ENCODE measurements around the gene CAV3. TPM values are rescaled to one million over a fixed set of nuclear protein-coding genes. Genes with fewer than 3 reads are reported as not detected.
"Not testable (repeated sequence)": the region's sequence is repeated elsewhere in the genome, so short reads cannot be mapped to it uniquely, and the experiment has no call there.

Gene CAV3
- not detected in 2 replicates for total RNA-seq (2011; cell fraction: chromatin; rRNA removed; ENCODE audit: low replicate concordance)
- total RNA-seq (2011; cell fraction: nucleolus; rRNA removed), result not detected in 2 replicates
- total RNA-seq (2011; cell fraction: nucleoplasm; rRNA removed), result not detected in 2 replicates
- total RNA-seq (2014; rRNA removed) (not detected in 2 replicates), total RNA-seq (2014; rRNA removed; fragmentation: Illumina TruSeq; extraction: Trizol) (not detected in 2 replicates), total RNA-seq (2015; rRNA removed; fragmentation: Illumina TruSeq; extraction: Trizol) (not detected in 2 replicates), total RNA-seq (2021) (not detected in 2 replicates), polyA plus RNA-seq (2011; rRNA removed) (not detected in 2 replicates), polyA plus RNA-seq (2014; fragmentation: Illumina TruSeq; extraction: Trizol) (not detected in 2 replicates), polyA plus RNA-seq (2014; fragmentation: Nextera tagmentation; extraction: Ambion mirVana) (not detected), polyA plus RNA-seq (2014; rRNA removed) (not detected in 2 replicates), polyA minus RNA-seq (2011; rRNA and poly(A)+ RNA removed) (not detected in 2 replicates), Bru-seq, nascent RNA (not detected), BruChase-seq, experiment 1, labeled RNA remaining after a 2-hour chase (not detected), BruChase-seq, experiment 2, labeled RNA remaining after a 6-hour chase (not detected)
- polyA plus RNA-seq (2011; cell fraction: cytosol; rRNA removed), result not detected in 2 replicates
- polyA plus RNA-seq (2011; cell fraction: nucleus; rRNA removed), result not detected in 2 replicates
- not detected in 2 replicates for polyA plus RNA-seq (2012)
- not detected in 2 replicates for polyA minus RNA-seq (2011; cell fraction: cytosol; rRNA and poly(A)+ RNA removed)
- not detected in 2 replicates for polyA minus RNA-seq (2011; cell fraction: nucleus; rRNA and poly(A)+ RNA removed)
- long read RNA-seq, experiment 1, partial matches to known transcripts, result 0 of 1 reads
- long read RNA-seq, experiment 1, other reads (novel, unspliced or antisense), result 1 of 1 reads
- long read RNA-seq, experiment 2, result 0 reads
- long read RNA-seq, experiment 3, result 0 reads

GRCh38 chr3:8733332-8734094, at the start of gene CAV3:
Gene CAV3, plus strand, starts transcription at chr3:8733802. Its CDS starts 75 bp downstream, at chr3:8733877.
- intact Hi-C loops (cut with micrococcal nuclease), result no loop called here
- CTCF ChIA-PET (ENCODE audit: low intra/inter-chr PET ratio), result no interaction called here
- Histone ChIP-seq H3K27me3 (ENCODE audit: control insufficient read depth in 2 of 2, insufficient read depth in 2 of 2, low read length in 2 of 2) (peaks cover 26 to 74% of the 10 kb centered on the region in 2 experiments), H2AFZ (ENCODE audit: low read depth, low read length) (no peak within 1 kb of the TSS), H3K4me2 (ENCODE audit: insufficient read depth, low read length) (no peak within 1 kb of the TSS), H3K79me2 (ENCODE audit: control insufficient read depth, insufficient read depth, low read length) (no peaks in the 10 kb centered on the region), H3K9me3 (replicated peaks; ENCODE audit: control insufficient read depth, insufficient read depth, low read depth, low read length) (no peaks in the 10 kb centered on the region), H3K4me3 (no peak within 1 kb of the TSS), H3K27ac (ENCODE audit: extremely low read depth, low read depth, low read length) (no peak within 1 kb of the TSS), H3K4me1 (replicated peaks in 1 of 2; ENCODE audit: control insufficient read depth in 2 of 2, insufficient read depth in 2 of 2, low read length in 2 of 2) (no peaks in the 10 kb centered on the region), H3K9ac (ENCODE audit: insufficient read depth in 1 of 2, low read depth in 2 of 2, low read length in 2 of 2) (peak within 1 kb of the TSS in 1 of 2 experiments; percentile 20; a peak in 1 of 4 replicates), H3K36me3 (ENCODE audit: control insufficient read depth, insufficient read depth, low read length) (no peaks in the 10 kb centered on the region), H4K20me1 (replicated peaks; ENCODE audit: control insufficient read depth, insufficient read depth, low read length) (peaks cover 3% of the 10 kb centered on the region; the same call in 1 of the 2 replicates), H3K9me1 (ENCODE audit: control insufficient read depth, insufficient read depth, low read length) (peaks cover 3% of the 10 kb centered on the region)
- ATAC-seq (no peak), DNase-seq (ENCODE audit: extremely low read depth in 1 of 4, low spot score in 3 of 4) (no peak), FAIRE-seq (no peak)
- in situ Hi-C loops (cut with MboI), result no loop called here
- BruUV-seq (replicated peaks), result no TSS peak
- WGBS (ENCODE audit: insufficient coverage, low coverage, missing lambda C conversion rate), result under 1% methylated on average over 22 of the region's 23 CpGs
- TF ChIP-seq DPF2 (IDR thresholded peaks at IDR 0.05), result no peak
- POLR2A ChIA-PET, result interaction anchor here (0.7 kb wide), 1 partner anchor 28 kb away, joined by 4 read pairs; no protein-coding TSS in a partner anchor

- WGBS (ENCODE audit: insufficient coverage, low coverage, missing lambda C conversion rate), result 7% methylated on average over 6 of the region's 6 CpGs
- ATAC-seq; BruUV-seq (replicated peaks); H3K9me1 ChIP-seq (ENCODE audit: control insufficient read depth, insufficient read depth, low read length); H3K4me2 ChIP-seq (ENCODE audit: insufficient read depth, low read length); H4K20me1 ChIP-seq (replicated peaks; ENCODE audit: control insufficient read depth, insufficient read depth, low read length); in situ Hi-C loops (cut with MboI); FAIRE-seq; H3K9me3 ChIP-seq (replicated peaks; ENCODE audit: control insufficient read depth, insufficient read depth, low read depth, low read length); H3K4me3 ChIP-seq; H3K4me1 ChIP-seq (replicated peaks in 1 of 2; ENCODE audit: control insufficient read depth in 2 of 2, insufficient read depth in 2 of 2, low read length in 2 of 2); H3K79me2 ChIP-seq (ENCODE audit: control insufficient read depth, insufficient read depth, low read length); H3K9ac ChIP-seq (ENCODE audit: insufficient read depth in 1 of 2, low read depth in 2 of 2, low read length in 2 of 2); H3K27ac ChIP-seq (ENCODE audit: extremely low read depth, low read depth, low read length); DNase-seq (ENCODE audit: extremely low read depth in 1 of 4, low spot score in 3 of 4); POLR2A ChIA-PET; H3K36me3 ChIP-seq (ENCODE audit: control insufficient read depth, insufficient read depth, low read length); CTCF ChIA-PET (ENCODE audit: low intra/inter-chr PET ratio); intact Hi-C loops (cut with micrococcal nuclease); H2AFZ ChIP-seq (ENCODE audit: low read depth, low read length): not testable (repeated sequence)
- peaks cover 0 to 22% of the 10 kb centered on the region in 2 experiments; a peak in 2 of 5 replicates for H3K27me3 ChIP-seq (ENCODE audit: control insufficient read depth in 2 of 2, insufficient read depth in 2 of 2, low read length in 2 of 2)
Observed at GRCh38 chr3:8684992-8685391, 48.6 kb upstream of the CAV3 start.

GRCh38 chr3:8691295-8691694, 42.3 kb upstream of the CAV3 start:
- H3K9me3 ChIP-seq (replicated peaks; ENCODE audit: control insufficient read depth, insufficient read depth, low read depth, low read length); H3K27me3 ChIP-seq (ENCODE audit: control insufficient read depth in 2 of 2, insufficient read depth in 2 of 2, low read length in 2 of 2); H3K9ac ChIP-seq (ENCODE audit: insufficient read depth in 1 of 2, low read depth in 2 of 2, low read length in 2 of 2); intact Hi-C loops (cut with micrococcal nuclease); POLR2A ChIA-PET; H3K27ac ChIP-seq (ENCODE audit: extremely low read depth, low read depth, low read length); H3K4me1 ChIP-seq (replicated peaks in 1 of 2; ENCODE audit: control insufficient read depth in 2 of 2, insufficient read depth in 2 of 2, low read length in 2 of 2); FAIRE-seq; in situ Hi-C loops (cut with MboI); ATAC-seq; H3K79me2 ChIP-seq (ENCODE audit: control insufficient read depth, insufficient read depth, low read length); H3K9me1 ChIP-seq (ENCODE audit: control insufficient read depth, insufficient read depth, low read length); H3K36me3 ChIP-seq (ENCODE audit: control insufficient read depth, insufficient read depth, low read length); H3K4me2 ChIP-seq (ENCODE audit: insufficient read depth, low read length); DNase-seq (ENCODE audit: extremely low read depth in 1 of 4, low spot score in 3 of 4); BruUV-seq (replicated peaks); H2AFZ ChIP-seq (ENCODE audit: low read depth, low read length); CTCF ChIA-PET (ENCODE audit: low intra/inter-chr PET ratio); H4K20me1 ChIP-seq (replicated peaks; ENCODE audit: control insufficient read depth, insufficient read depth, low read length); H3K4me3 ChIP-seq: not testable (repeated sequence)
- WGBS (ENCODE audit: insufficient coverage, low coverage, missing lambda C conversion rate), result 6% methylated on average over 9 of the region's 9 CpGs
